ENCODE measurements around the gene EEF2K.

The EEF2K gene

DNA sequence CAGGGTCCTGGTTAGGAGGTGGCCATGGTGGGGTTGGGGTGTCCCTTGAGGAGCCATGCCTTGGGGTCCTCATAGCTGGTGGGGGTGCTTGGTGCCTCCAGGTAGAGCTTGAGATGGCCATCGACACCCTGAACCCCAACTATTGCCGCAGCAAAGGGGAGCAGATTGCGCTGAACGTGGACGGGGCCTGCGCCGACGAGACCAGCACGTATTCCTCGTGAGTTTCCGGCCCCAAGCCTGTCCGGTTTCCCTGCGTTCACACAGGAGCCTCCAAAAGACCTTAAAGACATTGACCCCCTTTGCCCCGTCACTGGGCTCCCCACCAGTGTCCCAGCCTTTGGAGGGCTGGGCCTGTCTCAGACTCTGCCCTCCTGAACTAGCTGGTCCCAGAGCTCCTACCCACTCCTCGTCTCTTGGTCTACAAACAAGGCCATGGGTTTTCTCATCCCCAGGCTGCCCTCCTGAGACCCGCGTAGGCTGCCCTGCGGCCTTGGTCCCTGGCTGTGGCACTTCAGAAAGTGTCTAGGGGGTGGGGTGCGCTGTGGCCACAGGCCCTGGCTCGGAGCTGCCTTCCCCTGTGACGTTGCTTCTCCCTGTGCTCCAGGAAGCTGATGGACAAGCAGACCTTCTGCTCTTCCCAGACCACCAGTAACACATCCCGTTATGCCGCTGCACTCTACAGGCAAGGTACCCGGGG lies 102.9 kb downstream of the EEF2K start:
- no peak overlapping the region for H3K4me3 ChIP-seq (ENCODE audit: low read length)
- no peaks in the 10 kb centered on the region for H3K9me3 ChIP-seq (ENCODE audit: control insufficient read depth, insufficient read depth, low read length)
- no peaks in the 10 kb centered on the region; the same call in 1 of the 2 replicates for H4K20me1 ChIP-seq (ENCODE audit: control insufficient read depth, insufficient read depth, low read depth, low read length)
- no peaks in the 10 kb centered on the region for H3K4me1 ChIP-seq (ENCODE audit: control insufficient read depth, low read length)
- peaks cover 85% of the 10 kb centered on the region for H3K36me3 ChIP-seq (ENCODE audit: control insufficient read depth, low read length)
- H3K79me2 ChIP-seq (ENCODE audit: control insufficient read depth, low read length): peaks cover 39% of the 10 kb centered on the region
- TF ChIP-seq CTCF (IDR thresholded peaks at IDR 0.05; ENCODE audit: low read depth, low read length, poor library complexity, severe bottlenecking) (no peak), EZH2phosphoT487 (IDR thresholded peaks at IDR 0.05; ENCODE audit: borderline replicate concordance, low read length) (no peak)
- no peaks in the 10 kb centered on the region for H3F3A ChIP-seq (ENCODE audit: control insufficient read depth, insufficient read depth)
- H3K27ac ChIP-seq (ENCODE audit: low read depth, low read length): no peak overlapping the region
- no peak overlapping the region for H3K4me2 ChIP-seq (ENCODE audit: low read length)
- no peaks in the 10 kb centered on the region for H3K9me2 ChIP-seq (replicated peaks; ENCODE audit: control insufficient read depth, low read length)
- H3K27me3 ChIP-seq (ENCODE audit: control insufficient read depth, low read length): no peaks in the 10 kb centered on the region

GRCh38 chr16:22311520-22311919 lies 105.4 kb downstream of the EEF2K start:
- no peak overlapping the region for H3K4me2 ChIP-seq (ENCODE audit: low read length)
- no peak overlapping the region for H3K27ac ChIP-seq (ENCODE audit: low read depth, low read length)
- no peaks in the 10 kb centered on the region for H3F3A ChIP-seq (ENCODE audit: control insufficient read depth, insufficient read depth)
- no peaks in the 10 kb centered on the region for H3K9me2 ChIP-seq (replicated peaks; ENCODE audit: control insufficient read depth, low read length)
- no peaks in the 10 kb centered on the region for H3K4me1 ChIP-seq (ENCODE audit: control insufficient read depth, low read length)
- H4K20me1 ChIP-seq (ENCODE audit: control insufficient read depth, insufficient read depth, low read depth, low read length): no peaks in the 10 kb centered on the region; the same call in 1 of the 2 replicates
- H3K27me3 ChIP-seq (ENCODE audit: control insufficient read depth, low read length): no peaks in the 10 kb centered on the region
- peaks cover 16% of the 10 kb centered on the region for H3K79me2 ChIP-seq (ENCODE audit: control insufficient read depth, low read length)
- H3K36me3 ChIP-seq (ENCODE audit: control insufficient read depth, low read length): peaks cover 81% of the 10 kb centered on the region
- no peak overlapping the region for H3K4me3 ChIP-seq (ENCODE audit: low read length)
- H3K9me3 ChIP-seq (ENCODE audit: control insufficient read depth, insufficient read depth, low read length): no peaks in the 10 kb centered on the region
- TF ChIP-seq EZH2phosphoT487 (IDR thresholded peaks at IDR 0.05; ENCODE audit: borderline replicate concordance, low read length) (no peak), CTCF (IDR thresholded peaks at IDR 0.05; ENCODE audit: low read depth, low read length, poor library complexity, severe bottlenecking) (no peak)

GRCh38 chr16:22312897-22313781 lies 107.1 kb downstream of the EEF2K start:
- no peaks in the 10 kb centered on the region for H3K9me2 ChIP-seq (replicated peaks; ENCODE audit: control insufficient read depth, low read length)
- H3K4me1 ChIP-seq (ENCODE audit: control insufficient read depth, low read length): no peaks in the 10 kb centered on the region
- H3K27me3 ChIP-seq (ENCODE audit: control insufficient read depth, low read length): no peaks in the 10 kb centered on the region
- H3K79me2 ChIP-seq (ENCODE audit: control insufficient read depth, low read length): peaks cover 3% of the 10 kb centered on the region; the same call in 1 of the 2 replicates
- H3F3A ChIP-seq (ENCODE audit: control insufficient read depth, insufficient read depth): no peaks in the 10 kb centered on the region
- H3K9me3 ChIP-seq (ENCODE audit: control insufficient read depth, insufficient read depth, low read length): no peaks in the 10 kb centered on the region
- no peak overlapping the region for H3K4me2 ChIP-seq (ENCODE audit: low read length)
- no peak overlapping the region for H3K27ac ChIP-seq (ENCODE audit: low read depth, low read length)
- H3K4me3 ChIP-seq (ENCODE audit: low read length): no peak overlapping the region
- H4K20me1 ChIP-seq (ENCODE audit: control insufficient read depth, insufficient read depth, low read depth, low read length): no peaks in the 10 kb centered on the region
- TF ChIP-seq CTCF (IDR thresholded peaks at IDR 0.05; ENCODE audit: low read depth, low read length, poor library complexity, severe bottlenecking) (no peak), EZH2phosphoT487 (IDR thresholded peaks at IDR 0.05; ENCODE audit: borderline replicate concordance, low read length) (no peak)
- H3K36me3 ChIP-seq (ENCODE audit: control insufficient read depth, low read length): peaks cover 79% of the 10 kb centered on the region

All from DOHH2 (cell line).